Mammary microvascular endothelial cell (primary cell): ENCODE measurements around the gene APPBP2. TPM values are rescaled to one million over a fixed set of nuclear protein-coding genes. Genes with fewer than 3 reads are reported as not detected.

Experiments
- total RNA-seq: library from RNA; depleted of rRNA; stranded (reverse); fragments of >200 nt; gene quantifications from 2 replicates; pipeline ENCODE4 v1.2.3, GENCODE V29; 2015

APPBP2 gene
- 17.9 and 18.4 TPM in 2 replicates for total RNA-seq

DNA sequence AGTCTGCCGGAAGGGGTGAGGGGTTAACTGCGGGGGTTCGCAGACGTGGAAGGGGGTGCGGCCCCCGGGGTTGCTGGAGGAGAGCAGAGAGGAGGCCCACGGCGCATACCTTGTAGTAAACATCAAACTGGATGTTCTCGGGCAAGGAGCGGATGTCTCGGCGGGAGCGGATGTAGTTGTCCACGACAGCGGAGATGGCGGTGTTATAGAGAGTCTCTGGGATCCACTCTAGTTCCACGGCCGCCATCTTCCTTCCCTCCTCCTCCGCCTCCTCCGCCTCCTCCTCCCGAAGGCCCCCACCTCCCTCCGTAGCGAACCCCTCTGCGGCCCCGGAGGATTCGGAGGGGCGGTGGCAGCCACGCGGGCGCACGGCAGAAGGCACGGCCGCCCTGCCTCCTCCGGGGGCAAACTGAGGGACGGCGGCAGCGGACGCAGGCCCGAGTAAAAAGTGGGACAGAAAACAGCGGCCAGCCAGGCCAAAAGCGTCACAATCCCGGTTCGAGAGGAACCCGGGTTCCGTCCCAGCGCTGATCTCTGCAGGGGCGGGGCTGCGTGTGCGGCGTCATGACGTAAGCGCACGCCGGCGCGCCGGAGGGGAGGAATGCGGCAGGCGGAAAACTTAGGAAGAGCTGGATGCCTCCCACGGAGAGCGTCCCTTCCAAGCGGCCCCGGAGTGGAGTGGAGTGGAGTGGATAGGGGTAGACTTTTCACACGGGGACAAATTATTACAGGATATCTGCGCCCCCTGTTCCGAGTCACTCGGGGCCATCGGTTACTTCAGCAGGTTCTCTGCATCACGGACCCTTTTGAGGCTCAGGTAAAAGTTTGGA lies at the start of gene APPBP2:
Gene APPBP2 (minus strand): TSS at position 558 of the 830 bp plus-strand sequence. CDS start 311 bp downstream, at position 247.

DNA sequence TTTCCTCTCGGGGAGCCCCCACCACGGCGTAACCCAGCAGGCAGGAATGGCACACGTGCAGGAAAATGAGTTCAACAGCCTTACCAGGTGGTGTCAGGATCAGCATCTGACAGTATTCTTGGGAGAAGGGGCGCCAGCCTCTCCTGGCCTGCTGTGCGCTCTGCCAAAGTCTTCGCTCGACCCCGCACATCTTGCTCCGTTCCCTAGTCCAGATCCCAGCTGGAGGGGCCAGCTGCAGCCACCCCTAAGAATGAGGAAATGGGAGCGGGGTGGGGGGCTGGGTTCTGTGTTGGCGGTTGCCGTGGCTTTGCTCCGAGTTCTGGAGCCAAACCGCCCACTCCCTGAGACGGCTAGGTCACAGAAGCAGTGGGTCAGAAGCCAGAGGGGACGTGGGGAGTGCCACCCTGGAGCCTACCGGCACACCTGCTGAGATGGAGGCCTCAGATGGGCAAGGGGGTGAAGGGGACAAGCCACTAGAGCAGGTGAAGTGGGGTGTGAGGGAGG lies 103.8 kb downstream of the APPBP2 start, which contains the start of gene CHCT1:
Gene CHCT1 (plus strand): TSS at position 328 of the 504 bp plus-strand sequence. CDS start 104 bp downstream, at position 432.

Other genes with a start within 250 kb of the APPBP2 start
- gene USP32, start 134.1 kb downstream of the APPBP2 start, total RNA-seq, result 27.6 and 28.9 TPM in 2 replicates
- gene CHCT1, start 103.8 kb downstream of the APPBP2 start, total RNA-seq, result not detected in 2 replicates
- gene PPM1D, start 74.0 kb upstream of the APPBP2 start, total RNA-seq, result 16.5 and 20.1 TPM in 2 replicates
- gene BCAS3, start 151.6 kb upstream of the APPBP2 start, total RNA-seq, result 5.9 and 10.7 TPM in 2 replicates